Lower lobe of right lung (tissue), 2 donors: ENCODE data around the gene PPP4R3B. TPM values are rescaled to one million over a fixed set of nuclear protein-coding genes. Genes with fewer than 3 reads are reported as not detected.
A peak's percentile ranks its signal among the peaks of the same experiment; 100 is the strongest.

Experiments used
- ATAC-seq, 2 donors: fragments of 200-7000 bp; cut with Tn5 transposase; one replicate each; pipeline ENCODE4 v1.9.1; 2020 to 2022; ENCODE audit warnings: mild to moderate bottlenecking in 2 of 2, moderate library complexity in 2 of 2
- DNase-seq: peaks from one replicate; pipeline ENCODE4 v3.0.0-alpha.2; 2020
- H3K27ac ChIP-seq: fragments of 200-600 bp; one replicate; pipeline ENCODE4 v1.8.0; 2022
- H3K27me3 ChIP-seq: fragments of 200-600 bp; one replicate; pipeline ENCODE4 v1.8.0; 2022; ENCODE audit warnings: low read depth
- H3K36me3 ChIP-seq: fragments of 200-600 bp; one replicate; pipeline ENCODE4 v1.8.0; 2022; ENCODE audit warnings: mild to moderate bottlenecking
- H3K4me1 ChIP-seq: fragments of 200-600 bp; one replicate; pipeline ENCODE4 v1.8.0; 2022
- H3K4me3 ChIP-seq: fragments of 200-600 bp; one replicate; pipeline ENCODE4 v1.8.0; 2022; ENCODE audit warnings: mild to moderate bottlenecking
- H3K9me3 ChIP-seq: fragments of 200-600 bp; one replicate; pipeline ENCODE4 v1.8.0; 2022
- intact Hi-C: fragments of 100-400 bp; cut with DNase I; formaldehyde crosslinking; loops from one replicate; pipeline ENCODE4 v1.11.0; 2022
- total RNA-seq: library from RNA; stranded (reverse); fragmentation: NEBNext Ultra II Directional; extraction: Animal tissue kit (Norgen Biotek cat#: 25700); gene quantifications from one replicate; pipeline ENCODE4 v1.2.1, GENCODE V29; 2021
- TF ChIP-seq, protein P1 (sequence below): fragments of 200-600 bp; IDR thresholded peaks from one replicate; pipeline ENCODE4 v1.8.0; 2022; ENCODE audit warnings: antibody characterized with exemption, mild to moderate bottlenecking
- donor health status: DM: no; HTN: yes; CAD: no; lungs with severe emphysema.

Gene PPP4R3B
- total RNA-seq, 1 donor from 2014 or later, result 66.3 TPM

DNA sequence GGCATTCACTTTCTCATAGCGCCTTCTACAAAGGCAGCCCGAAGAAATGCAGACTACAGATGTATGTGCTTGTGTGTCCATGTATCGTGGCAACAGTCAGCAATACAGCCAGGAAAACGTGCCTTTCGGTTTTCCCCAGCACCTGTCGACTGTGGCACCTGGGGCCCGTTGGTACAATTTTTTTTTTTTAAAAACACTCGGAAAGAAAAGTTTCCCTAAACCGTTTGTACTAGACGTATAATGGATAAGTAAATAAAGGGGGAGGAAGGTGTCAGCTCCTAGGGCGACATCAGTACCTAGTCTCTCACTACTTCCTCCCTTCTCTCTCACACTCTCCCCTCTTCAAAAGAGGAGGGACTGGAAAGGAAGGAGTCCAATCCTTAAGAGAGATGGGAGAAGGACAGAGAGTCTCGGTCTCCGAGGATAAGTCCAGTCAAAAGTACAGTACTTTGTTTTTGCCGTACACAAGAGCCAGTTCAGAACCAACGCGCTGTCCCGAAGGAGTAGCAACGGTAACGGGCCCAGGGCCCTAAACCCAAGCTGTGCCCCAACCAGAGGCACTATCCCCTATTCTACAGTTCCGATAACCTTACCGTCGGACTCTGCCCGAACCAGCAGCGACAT is 759 bp downstream of the PPP4R3B start:
- H3K27ac ChIP-seq, result peak overlapping the region; percentile 98
- ATAC-seq (peak; percentile 11 to 29), DNase-seq (no peak)
- intact Hi-C loops, result no loop called here
- peaks cover 56% of the 10 kb centered on the region for H3K36me3 ChIP-seq
- no peaks in the 10 kb centered on the region for H3K9me3 ChIP-seq
- TF ChIP-seq, protein P1, sequence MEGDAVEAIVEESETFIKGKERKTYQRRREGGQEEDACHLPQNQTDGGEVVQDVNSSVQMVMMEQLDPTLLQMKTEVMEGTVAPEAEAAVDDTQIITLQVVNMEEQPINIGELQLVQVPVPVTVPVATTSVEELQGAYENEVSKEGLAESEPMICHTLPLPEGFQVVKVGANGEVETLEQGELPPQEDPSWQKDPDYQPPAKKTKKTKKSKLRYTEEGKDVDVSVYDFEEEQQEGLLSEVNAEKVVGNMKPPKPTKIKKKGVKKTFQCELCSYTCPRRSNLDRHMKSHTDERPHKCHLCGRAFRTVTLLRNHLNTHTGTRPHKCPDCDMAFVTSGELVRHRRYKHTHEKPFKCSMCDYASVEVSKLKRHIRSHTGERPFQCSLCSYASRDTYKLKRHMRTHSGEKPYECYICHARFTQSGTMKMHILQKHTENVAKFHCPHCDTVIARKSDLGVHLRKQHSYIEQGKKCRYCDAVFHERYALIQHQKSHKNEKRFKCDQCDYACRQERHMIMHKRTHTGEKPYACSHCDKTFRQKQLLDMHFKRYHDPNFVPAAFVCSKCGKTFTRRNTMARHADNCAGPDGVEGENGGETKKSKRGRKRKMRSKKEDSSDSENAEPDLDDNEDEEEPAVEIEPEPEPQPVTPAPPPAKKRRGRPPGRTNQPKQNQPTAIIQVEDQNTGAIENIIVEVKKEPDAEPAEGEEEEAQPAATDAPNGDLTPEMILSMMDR, result no peak
- H3K27me3 ChIP-seq, result no peaks in the 10 kb centered on the region
- H3K4me3 ChIP-seq, result peak overlapping the region; percentile 99
- peaks cover 50% of the 10 kb centered on the region for H3K4me1 ChIP-seq

GRCh38 chr2:55611997-55612396 is 5.4 kb downstream of the PPP4R3B start:
- H3K4me3 ChIP-seq, result no peak overlapping the region
- no peak overlapping the region for H3K27ac ChIP-seq
- TF ChIP-seq, protein P1, result no peak
- H3K36me3 ChIP-seq, result peaks cover 48% of the 10 kb centered on the region
- no peak for DNase-seq
- intact Hi-C loops, result no loop called here
- peaks cover 23% of the 10 kb centered on the region for H3K4me1 ChIP-seq
- no peak for ATAC-seq
- H3K9me3 ChIP-seq, result no peaks in the 10 kb centered on the region
- H3K27me3 ChIP-seq, result no peaks in the 10 kb centered on the region

GRCh38 chr2:55610954-55611743 is 6.3 kb downstream of the PPP4R3B start:
- Histone ChIP-seq H3K27ac (no peak overlapping the region), H3K27me3 (no peaks in the 10 kb centered on the region), H3K4me1 (peaks cover 18% of the 10 kb centered on the region), H3K4me3 (no peak overlapping the region), H3K36me3 (peaks cover 52% of the 10 kb centered on the region), H3K9me3 (no peaks in the 10 kb centered on the region)
- TF ChIP-seq, protein P1, result no peak
- intact Hi-C loops, result no loop called here
- ATAC-seq (no peak), DNase-seq (no peak)

GRCh38 chr2:55609938-55610578 is 7.4 kb downstream of the PPP4R3B start:
- Histone ChIP-seq H3K4me3 (no peak overlapping the region), H3K27ac (no peak overlapping the region), H3K9me3 (no peaks in the 10 kb centered on the region), H3K27me3 (no peaks in the 10 kb centered on the region), H3K4me1 (peaks cover 7% of the 10 kb centered on the region), H3K36me3 (peaks cover 49% of the 10 kb centered on the region)
- no peak for DNase-seq
- TF ChIP-seq, protein P1, result no peak
- intact Hi-C loops, result no loop called here
- no peak for ATAC-seq

- ATAC-seq, result no peak
- intact Hi-C loops, result no loop called here
- no peak for DNase-seq
- H3K4me3 ChIP-seq, result no peak overlapping the region
- H3K4me1 ChIP-seq, result peaks cover 3% of the 10 kb centered on the region
- H3K9me3 ChIP-seq, result no peaks in the 10 kb centered on the region
- H3K36me3 ChIP-seq, result peaks cover 42% of the 10 kb centered on the region
- H3K27me3 ChIP-seq, result no peaks in the 10 kb centered on the region
- no peak overlapping the region for H3K27ac ChIP-seq
- TF ChIP-seq, protein P1, result no peak
These were observed 8.1 kb downstream of the PPP4R3B start for GRCh38 chr2:55609193-55609794.
